Stimulated activated CD4-positive, alpha-beta T cell treated with anti-CD3 and anti-CD28 coated beads, Interleukin-4, amount 100 ng/mL, for 1 hour (primary cell): Measurements from ENCODE around the gene CST7.

Experiments used
- DNase-seq: peaks from one replicate; pipeline ENCODE4 v3.0.0-alpha.2; 2020

The CST7 gene

DNA sequence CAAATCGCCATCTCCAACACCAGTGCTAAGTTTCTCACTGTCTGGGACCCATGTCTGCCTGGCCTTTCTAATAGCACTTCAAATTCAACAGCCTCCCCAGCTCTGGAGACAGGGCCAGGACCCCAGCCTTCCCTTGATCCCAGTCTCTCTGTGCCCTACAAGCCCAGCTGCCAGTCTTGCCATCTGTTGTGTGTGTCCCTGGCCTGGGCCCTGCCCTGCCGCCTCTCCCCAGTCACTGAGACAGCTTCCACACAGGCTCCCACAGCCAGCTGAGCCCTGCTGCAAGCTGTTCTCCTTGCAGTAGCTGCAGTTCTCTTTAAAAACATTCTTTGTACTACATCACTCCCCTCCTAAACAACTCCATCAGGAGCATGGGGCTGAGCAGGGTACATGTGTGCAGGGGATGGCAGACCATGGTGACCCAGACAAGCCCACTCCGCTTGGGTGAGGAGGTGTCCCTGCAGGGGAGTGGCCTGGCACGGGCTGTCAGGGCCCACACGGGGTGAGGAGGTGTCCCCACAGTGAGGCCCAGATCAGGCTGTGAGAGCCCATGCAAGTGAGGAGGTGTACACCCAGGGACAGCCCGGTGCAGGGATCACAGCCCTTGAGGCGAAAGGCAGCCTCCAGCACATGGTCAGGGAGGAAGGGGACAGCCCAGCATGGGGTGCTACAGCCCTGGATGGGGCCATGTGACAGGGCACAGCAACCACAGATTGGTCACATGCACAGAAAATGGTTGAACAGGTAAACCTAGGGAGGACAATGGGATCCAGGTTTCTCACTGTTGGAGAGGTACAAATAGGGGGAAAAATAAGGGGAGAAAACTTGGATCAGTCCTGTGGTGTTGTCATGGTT lies 16.2 kb downstream of the CST7 start:
- DNase-seq, result no peak

DNA sequence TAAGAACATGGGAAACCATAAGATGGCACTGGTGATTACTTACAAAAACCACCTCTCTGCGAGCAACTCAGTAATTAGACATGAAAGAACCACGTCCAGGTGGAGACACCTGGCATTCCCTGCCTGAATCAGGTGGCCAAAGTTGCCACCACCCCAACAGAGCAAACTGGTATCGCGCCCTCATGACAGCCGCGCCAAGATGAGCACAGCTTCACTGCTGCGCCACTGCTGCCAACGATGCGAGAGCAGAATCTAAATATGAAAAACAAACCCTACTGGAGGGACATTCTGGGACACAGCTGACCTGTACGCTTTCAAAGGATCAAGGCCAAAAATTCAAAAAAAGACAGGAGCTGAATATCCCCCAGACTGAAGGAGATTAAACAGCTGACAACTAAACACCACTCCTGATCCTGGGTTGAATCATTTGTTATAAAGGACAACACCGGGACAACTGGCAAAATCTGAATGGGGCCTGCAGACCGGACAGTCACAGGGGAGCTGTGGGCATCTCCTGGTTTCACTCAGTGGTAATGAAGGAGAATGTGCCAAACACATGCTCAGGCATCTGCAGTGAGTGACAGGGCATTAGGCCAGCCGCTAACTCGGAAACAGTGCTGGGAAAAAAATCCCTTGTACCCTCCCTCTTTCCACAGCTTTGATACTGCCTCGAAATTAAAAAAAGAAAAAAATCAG lies 17.4 kb downstream of the CST7 start:
- no peak for DNase-seq

GRCh38 chr20:24968278-24968800 lies 19.3 kb downstream of the CST7 start:
- no peak for DNase-seq

DNA sequence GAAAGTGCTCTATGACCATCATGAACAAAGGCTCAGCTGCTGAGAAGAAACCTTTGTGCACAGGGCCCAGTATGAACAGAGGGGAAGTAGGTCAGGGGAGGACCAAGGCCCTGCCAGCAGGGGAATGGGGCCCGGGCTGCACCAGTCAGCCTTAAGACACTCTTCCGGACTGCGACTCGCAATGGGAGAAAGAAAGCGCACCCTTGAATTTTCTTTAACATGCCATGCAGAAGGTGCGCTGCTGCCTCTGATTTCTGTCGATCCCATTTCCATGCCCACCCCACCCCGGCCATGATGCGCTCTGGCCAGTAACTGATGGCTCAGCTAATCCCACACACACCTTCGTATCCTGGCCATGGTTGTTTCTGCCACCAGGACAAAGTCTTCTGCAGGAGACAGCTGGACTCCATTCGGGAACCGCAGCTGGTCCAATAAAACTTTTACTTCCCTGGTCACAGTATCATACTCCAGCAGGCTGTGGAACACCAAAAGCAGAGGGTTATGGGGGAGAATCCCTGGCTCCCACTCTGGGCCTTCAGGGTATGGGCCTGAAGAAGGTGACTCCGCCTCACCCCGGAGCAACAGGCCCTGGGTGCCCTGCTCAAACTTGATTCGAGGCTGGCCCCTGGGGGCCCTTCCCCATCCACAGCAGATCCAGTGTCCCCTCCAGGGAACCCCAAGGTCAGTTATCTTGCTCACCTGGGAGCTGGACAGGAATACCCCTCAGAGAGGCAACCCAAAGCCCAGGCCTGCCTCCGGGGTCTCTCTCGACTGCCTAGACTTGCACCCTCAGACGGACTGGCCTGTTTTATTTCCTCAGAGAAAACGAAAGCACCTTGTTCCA lies 20.3 kb downstream of the CST7 start:
- no peak for DNase-seq

GRCh38 chr20:24970030-24970553 lies 21.0 kb downstream of the CST7 start:
- no peak for DNase-seq

DNA sequence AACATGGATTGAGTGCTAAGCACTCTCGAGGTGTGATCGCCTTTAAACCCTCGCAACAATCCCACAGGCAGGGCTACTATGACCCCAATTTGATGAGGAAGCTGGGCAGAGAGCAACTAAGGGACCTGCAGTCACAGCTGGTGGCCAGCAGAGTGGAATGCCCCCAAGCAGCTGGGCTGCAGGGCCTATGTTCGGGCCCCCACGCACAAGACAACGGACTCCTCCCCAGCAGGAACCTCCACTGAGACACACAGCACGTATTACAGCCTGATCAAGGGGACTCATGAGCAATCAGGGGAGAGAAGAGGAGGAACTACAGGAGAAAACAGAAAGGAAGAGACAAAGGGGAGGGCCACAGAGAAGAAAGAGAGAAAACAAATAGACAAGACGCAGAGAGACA lies 21.7 kb downstream of the CST7 start:
- no peak for DNase-seq

- no peak for DNase-seq
These were observed 22.5 kb downstream of the CST7 start for GRCh38 chr20:24971376-24972101.

- no peak for DNase-seq
These were observed 23.3 kb downstream of the CST7 start for GRCh38 chr20:24972341-24972740.

- no peak for DNase-seq
These were observed 28.3 kb downstream of the CST7 start for GRCh38 chr20:24977336-24977735.

GRCh38 chr20:24977797-24978196 lies 28.7 kb downstream of the CST7 start:
- DNase-seq, result no peak

GRCh38 chr20:24978513-24978912 lies 29.4 kb downstream of the CST7 start:
- no peak for DNase-seq

DNA sequence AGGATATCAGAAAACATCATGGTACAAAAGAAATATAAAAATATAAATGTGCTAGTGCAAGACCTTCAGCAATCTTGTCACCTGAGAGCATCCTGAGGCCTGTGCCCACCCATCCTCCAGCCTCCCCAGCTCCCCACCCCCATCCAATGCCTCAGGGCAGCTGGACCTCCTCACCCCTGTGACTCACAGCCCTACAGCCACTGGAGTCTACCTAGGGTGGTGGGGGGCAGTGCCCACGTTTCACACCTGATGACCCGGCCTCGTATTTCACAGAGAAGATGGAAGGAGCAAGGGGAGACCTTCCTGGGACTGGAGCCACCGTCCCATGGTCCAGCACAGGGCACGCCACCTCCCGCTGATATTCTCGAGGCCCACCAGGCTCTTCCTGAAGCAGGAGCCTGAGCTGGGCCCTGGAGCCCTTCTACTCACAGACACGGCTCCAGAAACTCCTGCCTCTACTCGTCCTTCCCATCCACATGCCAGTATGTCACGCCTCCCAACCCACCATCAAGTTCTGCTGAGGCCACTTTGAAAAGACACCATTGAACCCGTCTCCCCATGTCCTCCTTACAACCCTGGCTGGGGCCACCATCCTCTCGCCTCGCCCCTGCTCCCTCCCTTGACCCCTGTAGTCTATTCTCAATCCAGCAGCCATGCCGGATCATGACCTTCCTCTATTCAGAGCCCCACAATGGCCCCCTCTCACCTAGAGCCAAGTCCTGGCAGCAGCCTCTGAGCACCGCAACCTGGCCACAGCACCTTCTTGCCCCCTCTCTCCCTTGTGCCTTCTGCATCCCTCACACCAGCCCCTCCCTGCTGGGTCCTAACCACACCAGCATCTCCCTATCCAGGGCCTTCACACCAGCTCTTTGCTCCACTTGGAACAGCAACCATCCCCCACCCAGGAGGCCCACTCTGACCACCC lies 30.2 kb downstream of the CST7 start:
- DNase-seq, result no peak

DNA sequence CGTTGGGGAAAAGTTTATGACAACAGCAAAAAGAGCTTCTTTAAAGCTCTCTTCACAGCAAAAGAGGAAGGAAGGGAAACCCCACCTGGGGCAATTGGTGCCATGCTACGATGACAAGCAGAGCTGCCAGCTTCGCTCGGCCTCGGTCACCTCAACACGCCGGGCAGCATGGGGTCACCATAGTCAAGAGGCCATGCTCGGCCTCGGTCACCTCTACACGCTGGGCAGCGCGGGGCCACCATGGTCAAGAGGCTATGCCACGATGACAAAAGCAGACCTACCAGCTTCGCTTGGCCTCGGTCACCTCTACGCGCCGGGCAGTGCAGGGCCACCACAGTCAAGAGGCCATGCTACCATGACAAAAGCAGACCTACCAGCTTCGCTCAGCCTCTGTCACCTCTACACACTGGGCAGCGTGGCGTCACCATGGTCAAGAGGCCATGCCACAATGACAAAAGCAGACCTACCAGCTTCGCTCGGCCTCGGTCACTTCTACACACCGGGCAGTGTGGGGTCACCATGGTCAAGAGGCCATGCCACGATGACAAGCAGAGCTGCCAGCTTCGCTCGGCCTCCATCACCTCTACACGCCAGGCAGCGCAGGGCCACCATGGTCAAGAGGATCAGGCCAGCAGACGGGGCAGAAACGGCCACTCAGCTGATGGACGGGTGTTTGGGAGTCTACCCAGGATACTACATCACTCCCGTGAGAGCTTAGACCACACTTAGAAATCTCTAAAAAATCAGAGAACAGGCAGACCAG lies 31.4 kb downstream of the CST7 start:
- DNase-seq, result no peak

DNA sequence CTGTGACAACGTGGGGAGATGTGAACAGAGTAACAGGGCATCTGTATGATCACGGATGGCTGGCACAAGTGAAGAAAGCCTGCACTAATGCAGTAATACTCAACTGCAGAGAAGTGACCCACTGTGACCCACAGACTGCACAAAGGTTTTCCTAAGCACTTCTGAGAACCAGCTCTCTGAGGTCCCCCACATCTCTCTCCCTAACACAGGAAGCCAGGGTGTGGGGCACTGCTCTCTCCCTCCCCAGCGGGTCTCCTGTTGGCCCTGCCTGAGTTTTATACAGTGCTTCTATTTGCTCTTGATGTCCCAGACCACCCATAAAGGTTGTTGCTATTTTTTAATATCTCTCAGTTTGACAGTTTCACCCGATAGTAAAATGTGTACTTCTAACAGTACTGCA lies 32.2 kb downstream of the CST7 start:
- no peak for DNase-seq

DNA sequence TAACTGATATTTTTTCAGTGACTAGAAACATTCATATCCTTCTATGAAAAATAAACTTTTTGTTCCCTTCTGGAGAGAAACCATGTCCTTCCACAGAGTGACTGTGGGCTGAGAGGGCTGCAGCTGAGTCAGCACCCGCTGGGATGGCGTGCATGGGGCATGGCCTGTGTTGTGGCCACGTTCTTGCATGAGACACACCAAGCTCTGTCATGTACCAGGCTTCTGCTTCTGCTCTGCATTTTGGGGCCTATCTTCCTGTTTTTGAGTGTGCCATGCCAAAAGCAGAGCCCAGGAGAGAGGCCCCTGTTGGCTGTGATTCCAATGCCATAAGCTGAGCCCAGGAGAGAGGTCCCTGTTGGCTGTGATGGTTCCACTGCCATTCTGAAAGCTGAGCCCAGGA lies 32.7 kb downstream of the CST7 start:
- no peak for DNase-seq

- no peak for DNase-seq
These were observed 34.8 kb downstream of the CST7 start for GRCh38 chr20:24983896-24984295.

GRCh38 chr20:24984961-24985640 lies 36.0 kb downstream of the CST7 start:
- no peak for DNase-seq

- DNase-seq, result no peak
These were observed 36.7 kb downstream of the CST7 start for GRCh38 chr20:24985802-24986201.

GRCh38 chr20:24986436-24987015 lies 37.5 kb downstream of the CST7 start:
- DNase-seq, result no peak
